Kidney epithelial cell (primary cell): ENCODE data around the gene TLCD1. TPM values are rescaled to one million over a fixed set of nuclear protein-coding genes. Genes with fewer than 3 reads are reported as not detected.
A peak's percentile ranks its signal among the peaks of the same experiment; 100 is the strongest.

Experiments used
- DNase-seq: peaks from one replicate; pipeline ENCODE4 v3.0.0-alpha.2; 2010; ENCODE audit warnings: low read depth
- H3K27me3 ChIP-seq: 2 replicates; pipeline ENCODE4 v1.6.0; 2011; ENCODE audit warnings: low read length; ENCODE audit not compliant: control insufficient read depth, insufficient read depth
- H3K36me3 ChIP-seq: 2 replicates; pipeline ENCODE4 v1.5.1; 2011; ENCODE audit warnings: low read length; ENCODE audit not compliant: control insufficient read depth, insufficient read depth
- H3K4me3 ChIP-seq: 2 replicates; pipeline ENCODE4 v1.5.1; 2011; ENCODE audit warnings: low read depth, mild to moderate bottlenecking, control low read depth, low read length
- CTCF ChIP-seq: IDR thresholded peaks from 2 replicates; pipeline ENCODE4 v1.5.1; 2011; ENCODE audit warnings: mild to moderate bottlenecking, moderate library complexity, low read length, control low read depth, inconsistent platforms; ENCODE audit not compliant: insufficient read depth, poor library complexity, severe bottlenecking
- total RNA-seq: library from RNA; depleted of rRNA; stranded (reverse); fragments of >200 nt; gene quantifications from 2 replicates; pipeline ENCODE4 v1.2.3, GENCODE V29; 2015

Gene TLCD1
- total RNA-seq, 1 donor from 2014 or later, result 5.1 TPM

GRCh38 chr17:28714281-28714680, 11.8 kb downstream of the TLCD1 start:
- Histone ChIP-seq H3K36me3 (peaks cover 9% of the 10 kb centered on the region), H3K4me3 (no peak overlapping the region), H3K27me3 (no peaks in the 10 kb centered on the region)
- TF ChIP-seq CTCF, result no peak
- DNase-seq, result no peak

GRCh38 chr17:28712705-28713415, 13.2 kb downstream of the TLCD1 start:
- H3K27me3 ChIP-seq, result no peaks in the 10 kb centered on the region
- DNase-seq, result no peak
- peaks cover 9% of the 10 kb centered on the region for H3K36me3 ChIP-seq
- H3K4me3 ChIP-seq, result no peak overlapping the region
- TF ChIP-seq CTCF, result no peak

GRCh38 chr17:28712032-28712704, 13.9 kb downstream of the TLCD1 start:
- DNase-seq, result no peak
- no peak overlapping the region for H3K4me3 ChIP-seq
- no peak for TF ChIP-seq CTCF

GRCh38 chr17:28711723-28712031, 14.4 kb downstream of the TLCD1 start, which contains the start of gene PROCA1:
Gene PROCA1, minus strand, starts transcription at chr17:28711888. Its CDS starts 228 bp downstream, at chr17:28711660.
- Histone ChIP-seq H3K27me3 (no peaks in the 10 kb centered on the region), H3K4me3 (peak within 1 kb of the TSS; percentile 47), H3K36me3 (peaks cover 9% of the 10 kb centered on the region)
- TF ChIP-seq CTCF, result no peak
- no peak for DNase-seq

More at GRCh38 chr17:28712032-28712704, 13.9 kb downstream of the TLCD1 start:
- Histone ChIP-seq H3K27me3 (no peaks in the 10 kb centered on the region), H3K36me3 (peaks cover 9% of the 10 kb centered on the region)

GRCh38 chr17:28710861-28711722, 14.9 kb downstream of the TLCD1 start:
- peak overlapping the region; percentile 47 for H3K4me3 ChIP-seq
- TF ChIP-seq CTCF, result peak; percentile 23
- peaks cover 9% of the 10 kb centered on the region for H3K36me3 ChIP-seq
- no peaks in the 10 kb centered on the region for H3K27me3 ChIP-seq
- no peak for DNase-seq
